BLaER1 (cell line): Measurements from ENCODE around the gene DIP2C.

Experiments
- H3K27ac ChIP-seq: shearing (Covaris generic); formaldehyde crosslinking; 2 replicates; pipeline ENCODE4 v1.8.1; 2022
- H3K27me3 ChIP-seq: shearing (Covaris generic); formaldehyde crosslinking; 2 replicates; pipeline ENCODE4 v1.8.1; 2022
- H3K36me3 ChIP-seq: shearing (Covaris generic); formaldehyde crosslinking; 2 replicates; pipeline ENCODE4 v1.8.1; 2022
- H3K4me1 ChIP-seq: shearing (Covaris generic); formaldehyde crosslinking; 2 replicates; pipeline ENCODE4 v1.8.1; 2022
- H3K4me2 ChIP-seq: shearing (Covaris generic); formaldehyde crosslinking; 2 replicates; pipeline ENCODE4 v1.8.1; 2022
- H3K4me3 ChIP-seq: shearing (Covaris generic); formaldehyde crosslinking; 2 replicates; pipeline ENCODE4 v1.8.1; 2022
- H3K9ac ChIP-seq: shearing (Covaris generic); formaldehyde crosslinking; 2 replicates; pipeline ENCODE4 v1.8.1; 2022
- H3K9me3 ChIP-seq: shearing (Covaris generic); formaldehyde crosslinking; 2 replicates; pipeline ENCODE4 v1.8.1; 2022
- H4K20me1 ChIP-seq: shearing (Covaris generic); formaldehyde crosslinking; 2 replicates; pipeline ENCODE4 v1.8.1; 2022
- Cebpa-rat ChIP-seq: shearing (Covaris generic); IDR thresholded peaks from 2 replicates; pipeline ENCODE4 v1.8.1; 2022

The DIP2C gene

DNA sequence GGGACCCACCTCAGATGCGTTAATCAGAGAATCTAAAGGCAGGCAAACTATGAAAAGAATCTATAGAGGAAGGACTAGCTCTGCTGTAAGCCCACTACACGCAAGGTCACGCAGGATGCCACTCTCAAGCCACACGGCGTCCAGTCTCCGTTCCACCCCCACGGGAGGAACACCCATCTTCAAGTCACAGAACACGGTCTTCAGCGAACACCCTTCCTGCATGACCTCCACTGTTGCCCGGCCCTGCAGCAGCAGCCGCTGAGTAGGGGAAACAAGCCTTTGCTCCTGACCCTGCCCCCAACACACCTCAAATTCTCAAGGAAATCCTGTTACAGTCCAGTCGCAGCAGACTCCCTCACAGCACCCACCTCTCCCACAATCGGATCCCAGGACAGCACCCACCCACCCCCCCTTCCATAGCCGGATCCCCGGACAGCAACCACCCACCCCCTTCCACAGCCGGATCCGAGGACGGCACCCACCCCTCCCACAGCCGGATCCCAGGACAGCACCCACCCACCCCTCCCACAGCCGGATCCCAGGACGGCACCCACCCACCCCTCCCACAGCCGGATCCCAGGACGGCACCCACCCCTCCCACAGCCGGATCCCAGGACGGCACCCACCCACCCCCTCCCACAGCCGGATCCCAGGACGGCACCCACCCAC, 133.7 kb downstream of the DIP2C start:
- H3K27me3 ChIP-seq: no peaks in the 10 kb centered on the region
- peaks cover 91% of the 10 kb centered on the region for H4K20me1 ChIP-seq
- H3K4me2 ChIP-seq: peak overlapping the region; percentile 37; the same call in 1 of the 2 replicates
- no peaks in the 10 kb centered on the region for H3K9me3 ChIP-seq
- peaks cover 69% of the 10 kb centered on the region for H3K4me1 ChIP-seq
- H3K36me3 ChIP-seq: no peaks in the 10 kb centered on the region; the same call in 1 of the 2 replicates
- H3K9ac ChIP-seq: no peak overlapping the region
- H3K4me3 ChIP-seq: no peak overlapping the region
- no peak overlapping the region for H3K27ac ChIP-seq
- no peak for TF ChIP-seq Cebpa-rat

DNA sequence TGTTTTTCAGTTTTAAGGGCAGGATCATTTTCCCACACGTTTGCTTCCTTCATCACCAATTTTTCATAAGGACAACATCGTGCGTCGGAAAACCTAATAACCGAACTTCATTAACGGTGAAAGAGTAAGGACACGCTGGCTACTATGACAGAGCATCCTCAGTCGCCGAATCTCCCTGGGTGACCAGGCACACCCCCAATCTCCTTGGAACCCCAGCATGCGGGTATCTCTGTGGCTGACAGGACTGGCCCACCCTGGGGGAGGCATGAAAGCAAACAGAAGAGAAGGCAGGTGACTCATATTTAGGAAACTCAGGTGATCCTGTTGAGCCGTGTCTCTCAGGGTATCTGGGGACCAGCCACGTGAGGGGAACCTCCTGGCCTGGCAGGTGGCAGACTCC, 134.2 kb downstream of the DIP2C start:
- Histone ChIP-seq H3K9ac (no peak overlapping the region), H3K27ac (no peak overlapping the region), H3K9me3 (no peaks in the 10 kb centered on the region), H3K4me1 (peaks cover 64% of the 10 kb centered on the region), H3K4me2 (peak overlapping the region; percentile 37; the same call in 1 of the 2 replicates), H3K27me3 (no peaks in the 10 kb centered on the region), H3K36me3 (no peaks in the 10 kb centered on the region; the same call in 1 of the 2 replicates), H3K4me3 (no peak overlapping the region), H4K20me1 (peaks cover 91% of the 10 kb centered on the region)
- TF ChIP-seq Cebpa-rat: no peak

DNA sequence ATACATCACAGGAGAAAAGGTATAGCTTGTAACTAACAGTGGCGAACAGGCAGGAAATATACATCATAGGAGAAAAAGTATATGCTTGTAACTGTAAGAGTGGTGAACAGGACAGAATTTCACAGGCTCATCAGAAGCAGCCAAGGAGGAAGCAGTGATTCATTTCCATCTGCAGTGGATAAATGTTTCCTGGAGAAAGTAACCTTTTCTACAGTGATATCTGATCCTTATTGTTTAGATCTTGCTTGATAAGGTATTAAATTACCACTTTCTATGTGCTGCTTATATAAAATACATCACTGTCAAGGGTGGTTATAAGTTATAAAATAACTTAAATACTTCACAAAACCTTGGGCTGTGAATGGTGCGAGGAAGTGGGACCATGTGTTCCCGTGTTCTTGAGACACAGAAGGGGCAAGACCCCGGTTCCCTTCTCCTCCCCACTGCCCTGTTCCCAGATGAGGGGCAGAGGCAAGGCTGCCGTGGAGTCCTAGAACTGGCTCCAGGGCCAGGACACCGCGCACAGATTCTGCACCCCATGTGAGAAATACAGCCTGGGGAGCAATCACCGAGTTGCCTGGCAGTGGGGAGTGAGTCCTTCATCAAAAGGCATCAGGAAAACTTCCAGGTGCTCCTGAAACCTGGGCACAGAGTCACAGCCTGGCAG, 135.2 kb downstream of the DIP2C start:
- Histone ChIP-seq H3K4me2 (peak overlapping the region; percentile 32; the same call in 1 of the 2 replicates), H4K20me1 (peaks cover 91% of the 10 kb centered on the region)

DNA sequence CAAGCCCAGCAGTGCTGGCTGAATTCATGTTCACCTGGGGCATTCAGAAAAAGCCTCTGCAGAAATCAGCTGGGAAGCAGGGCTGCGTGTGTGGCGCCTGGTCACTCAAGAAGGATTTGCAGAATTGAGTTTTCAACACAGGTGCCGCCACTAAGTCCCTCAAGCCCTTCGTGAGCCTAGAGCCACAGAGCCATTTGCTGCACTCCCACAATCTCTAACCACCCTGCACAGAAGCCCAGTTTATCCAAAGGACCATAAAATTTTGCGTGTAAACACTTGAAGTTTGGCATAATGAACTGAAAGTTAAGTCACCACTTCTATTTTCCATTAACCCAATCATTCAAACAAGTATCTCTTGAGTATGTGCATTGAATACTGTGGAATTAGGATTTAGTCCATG, 136.2 kb downstream of the DIP2C start:
- Histone ChIP-seq H3K27me3 (no peaks in the 10 kb centered on the region), H4K20me1 (peaks cover 93% of the 10 kb centered on the region), H3K4me1 (peaks cover 58% of the 10 kb centered on the region), H3K9me3 (no peaks in the 10 kb centered on the region), H3K4me2 (no peak overlapping the region), H3K27ac (no peak overlapping the region), H3K36me3 (no peaks in the 10 kb centered on the region; the same call in 1 of the 2 replicates), H3K4me3 (no peak overlapping the region), H3K9ac (no peak overlapping the region)
- no peak for TF ChIP-seq Cebpa-rat

More for the DNA sequence above, 135.2 kb downstream of the DIP2C start:
- Histone ChIP-seq H3K9ac (no peak overlapping the region), H3K27ac (no peak overlapping the region), H3K4me3 (no peak overlapping the region), H3K4me1 (peaks cover 57% of the 10 kb centered on the region), H3K36me3 (no peaks in the 10 kb centered on the region; the same call in 1 of the 2 replicates), H3K27me3 (no peaks in the 10 kb centered on the region), H3K9me3 (no peaks in the 10 kb centered on the region)
- no peak for TF ChIP-seq Cebpa-rat

DNA sequence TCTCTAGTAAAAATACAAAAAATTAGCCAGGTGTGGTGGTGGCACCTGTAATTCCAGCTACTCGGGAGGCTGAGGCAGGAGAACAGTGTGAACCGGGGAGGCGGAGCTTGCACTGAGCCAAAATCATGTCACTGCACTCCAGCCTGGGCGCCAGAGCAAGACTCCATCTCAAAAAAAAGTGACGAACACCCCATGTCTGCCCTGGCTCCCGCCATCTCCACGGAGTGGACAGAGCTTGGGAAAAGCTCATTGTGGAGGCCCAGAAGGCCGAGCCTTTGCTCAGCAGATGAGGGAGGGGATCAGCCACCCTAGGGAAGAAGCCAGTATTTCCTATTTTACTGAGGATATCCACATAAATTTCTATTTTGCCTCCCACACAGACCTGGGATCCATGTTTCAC, 136.8 kb downstream of the DIP2C start:
- no peaks in the 10 kb centered on the region for H3K9me3 ChIP-seq
- H3K27ac ChIP-seq: no peak overlapping the region
- H3K4me1 ChIP-seq: peaks cover 57% of the 10 kb centered on the region
- H3K27me3 ChIP-seq: no peaks in the 10 kb centered on the region
- no peak overlapping the region for H3K9ac ChIP-seq
- peaks cover 94% of the 10 kb centered on the region for H4K20me1 ChIP-seq
- H3K36me3 ChIP-seq: no peaks in the 10 kb centered on the region; the same call in 1 of the 2 replicates
- TF ChIP-seq Cebpa-rat: no peak
- H3K4me3 ChIP-seq: no peak overlapping the region
- H3K4me2 ChIP-seq: no peak overlapping the region

DNA sequence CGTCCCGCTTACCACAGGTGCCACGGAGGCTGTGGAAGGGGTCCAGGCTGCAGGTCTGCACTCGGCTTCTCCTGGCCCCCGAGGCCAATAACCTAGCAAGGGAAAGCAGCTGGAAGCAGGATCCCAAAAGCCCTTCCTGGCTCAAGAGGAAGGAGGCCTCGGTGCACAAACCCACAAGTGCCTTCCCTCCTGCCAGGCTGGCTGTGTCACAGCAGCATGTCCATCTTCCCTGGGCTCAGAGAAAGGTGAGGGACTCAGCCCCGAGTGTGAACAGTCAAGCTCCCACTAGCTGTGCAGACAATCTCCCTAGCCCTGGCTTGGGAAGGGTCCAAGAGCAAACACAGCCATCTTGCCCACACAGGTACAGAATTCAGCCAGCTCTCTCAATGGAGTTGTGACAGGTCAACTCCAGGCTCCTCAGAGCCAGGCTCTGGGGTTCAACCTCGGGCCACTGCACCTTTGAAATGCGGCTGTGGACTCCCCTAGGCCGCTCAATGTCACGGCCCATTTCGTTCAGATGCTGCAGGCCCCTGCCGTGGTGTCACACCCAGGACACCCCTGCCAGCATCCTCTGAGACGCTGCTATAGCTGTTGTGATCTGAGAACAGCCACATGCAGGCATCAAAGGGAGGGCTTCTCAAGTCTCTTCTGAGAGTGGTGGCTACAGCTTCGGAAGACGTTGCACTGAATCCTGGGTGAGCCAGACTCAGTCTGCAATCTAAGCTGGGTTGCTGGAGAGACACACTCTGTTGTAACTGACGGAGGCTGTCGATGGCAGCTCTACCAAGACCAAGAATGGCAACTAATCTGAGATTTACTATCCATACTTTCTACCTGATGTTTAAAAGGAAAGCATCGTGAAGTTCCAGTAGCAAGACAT, 137.9 kb downstream of the DIP2C start:
- H3K27ac ChIP-seq: no peak overlapping the region
- peaks cover 96% of the 10 kb centered on the region for H4K20me1 ChIP-seq
- H3K4me2 ChIP-seq: no peak overlapping the region
- peaks cover 59% of the 10 kb centered on the region for H3K4me1 ChIP-seq
- no peaks in the 10 kb centered on the region; the same call in 1 of the 2 replicates for H3K36me3 ChIP-seq
- no peak overlapping the region for H3K9ac ChIP-seq
- no peak for TF ChIP-seq Cebpa-rat
- H3K9me3 ChIP-seq: no peaks in the 10 kb centered on the region
- no peaks in the 10 kb centered on the region for H3K27me3 ChIP-seq
- no peak overlapping the region for H3K4me3 ChIP-seq

DNA sequence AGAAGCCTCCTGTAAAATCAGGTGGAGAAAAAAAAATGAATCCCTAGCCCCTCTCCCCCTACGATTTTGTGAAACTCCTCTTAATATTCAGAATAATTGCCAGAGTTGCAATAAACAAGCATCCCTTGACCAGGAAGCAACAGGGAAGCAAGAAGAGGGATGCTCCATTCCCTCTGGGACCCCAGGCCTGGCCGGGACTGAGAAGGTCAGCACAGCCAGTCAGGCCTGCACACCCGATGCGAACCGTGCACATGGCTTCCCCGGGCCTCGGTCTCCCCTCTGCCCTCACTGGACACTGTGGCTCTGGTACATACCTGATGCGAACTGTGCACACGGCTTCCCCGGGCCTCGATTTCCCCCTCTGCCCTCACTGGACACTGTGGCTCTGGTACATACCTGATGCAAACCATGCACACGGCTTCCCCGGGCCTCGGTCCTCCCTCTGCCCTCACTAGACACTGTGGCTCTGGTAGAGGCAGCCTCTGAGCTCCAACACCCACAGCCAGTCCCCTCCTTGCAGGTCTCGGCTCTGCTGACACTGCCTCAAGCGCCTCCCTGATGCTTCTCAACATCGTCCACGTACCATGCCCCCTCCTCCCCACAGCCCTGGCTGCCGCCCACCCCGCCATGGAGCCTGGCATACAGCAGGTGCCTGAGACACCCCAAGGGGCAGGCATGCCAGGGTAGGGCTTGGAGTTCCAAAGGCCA, 138.6 kb downstream of the DIP2C start:
- H3K27ac ChIP-seq: no peak overlapping the region
- no peak overlapping the region for H3K9ac ChIP-seq
- peaks cover 54% of the 10 kb centered on the region for H3K4me1 ChIP-seq
- TF ChIP-seq Cebpa-rat: no peak
- peaks cover 100% of the 10 kb centered on the region for H4K20me1 ChIP-seq
- no peaks in the 10 kb centered on the region for H3K9me3 ChIP-seq
- H3K4me3 ChIP-seq: no peak overlapping the region
- H3K4me2 ChIP-seq: no peak overlapping the region
- no peaks in the 10 kb centered on the region; the same call in 1 of the 2 replicates for H3K36me3 ChIP-seq
- no peaks in the 10 kb centered on the region for H3K27me3 ChIP-seq

DNA sequence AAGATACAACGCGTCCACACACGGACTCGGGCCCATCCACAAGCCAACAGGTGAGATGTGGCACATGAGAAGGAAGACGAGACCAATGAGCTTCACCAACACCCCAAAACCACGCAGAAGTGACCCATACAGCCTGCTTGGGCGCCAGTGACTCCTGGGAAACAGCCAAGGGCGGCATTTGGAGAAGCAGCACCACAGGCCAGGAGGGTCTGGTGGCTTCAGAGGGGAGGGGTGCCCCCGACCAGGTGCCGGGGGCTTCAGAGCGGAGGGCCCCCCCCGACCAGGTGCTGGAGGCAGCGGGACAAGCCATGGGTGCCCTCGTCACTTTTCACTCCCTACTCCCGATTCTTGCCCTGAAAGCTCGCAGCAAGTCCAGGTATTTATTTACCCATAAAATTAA, 140.1 kb downstream of the DIP2C start:
- H3K27ac ChIP-seq: no peak overlapping the region
- H3K27me3 ChIP-seq: no peaks in the 10 kb centered on the region
- no peak overlapping the region for H3K4me3 ChIP-seq
- no peak overlapping the region for H3K4me2 ChIP-seq
- TF ChIP-seq Cebpa-rat: no peak
- H3K4me1 ChIP-seq: peaks cover 41% of the 10 kb centered on the region
- H3K9me3 ChIP-seq: no peaks in the 10 kb centered on the region
- H3K36me3 ChIP-seq: no peaks in the 10 kb centered on the region; the same call in 1 of the 2 replicates
- H4K20me1 ChIP-seq: peaks cover 100% of the 10 kb centered on the region
- no peak overlapping the region for H3K9ac ChIP-seq

DNA sequence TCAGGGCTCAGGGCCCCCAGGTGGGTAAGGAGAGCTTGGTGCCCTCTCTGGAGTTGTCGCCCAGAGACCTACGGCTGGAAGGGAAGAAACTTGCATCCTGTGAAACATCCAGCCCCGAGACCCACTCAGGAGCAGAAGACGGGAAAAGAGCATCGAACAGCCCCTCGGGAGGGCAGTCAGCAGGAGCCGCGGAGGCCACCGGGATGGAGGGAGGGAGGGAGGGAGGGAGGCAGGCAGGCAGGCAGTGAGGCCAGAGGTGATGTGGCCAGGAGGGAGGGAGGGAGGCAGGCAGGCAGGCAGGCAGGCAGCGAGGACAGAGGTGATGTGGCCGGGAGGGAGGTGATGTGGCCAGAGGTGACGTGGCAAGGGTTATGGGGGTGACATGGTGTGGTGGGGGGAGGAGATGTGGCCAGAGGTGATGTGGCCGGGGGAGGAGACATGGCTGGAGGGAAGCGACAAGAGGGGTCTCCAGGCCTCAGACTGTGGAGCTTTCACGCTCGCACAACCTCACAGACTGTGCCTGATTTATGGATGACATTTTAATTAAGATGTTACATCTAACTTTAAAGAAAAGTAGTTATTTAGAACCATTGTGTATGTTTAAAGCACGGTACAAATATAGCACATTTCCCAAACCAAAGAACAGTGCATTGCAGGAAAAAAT, 141.1 kb downstream of the DIP2C start:
- no peak overlapping the region for H3K4me2 ChIP-seq
- H3K4me1 ChIP-seq: peaks cover 43% of the 10 kb centered on the region
- no peaks in the 10 kb centered on the region; the same call in 1 of the 2 replicates for H3K36me3 ChIP-seq
- no peak overlapping the region for H3K4me3 ChIP-seq
- no peak overlapping the region for H3K9ac ChIP-seq
- TF ChIP-seq Cebpa-rat: no peak
- peaks cover 100% of the 10 kb centered on the region for H4K20me1 ChIP-seq
- no peak overlapping the region for H3K27ac ChIP-seq
- H3K9me3 ChIP-seq: no peaks in the 10 kb centered on the region
- H3K27me3 ChIP-seq: no peaks in the 10 kb centered on the region
